SKM-1 (cell line): Measurements from ENCODE around the gene PAPPA.

Experiments used
- DNase-seq: peaks from one replicate; lab custom pipeline; 2025; ENCODE audit not compliant: unreplicated experiment; lab: John Stamatoyannopoulos, UW

Gene PAPPA

DNA sequence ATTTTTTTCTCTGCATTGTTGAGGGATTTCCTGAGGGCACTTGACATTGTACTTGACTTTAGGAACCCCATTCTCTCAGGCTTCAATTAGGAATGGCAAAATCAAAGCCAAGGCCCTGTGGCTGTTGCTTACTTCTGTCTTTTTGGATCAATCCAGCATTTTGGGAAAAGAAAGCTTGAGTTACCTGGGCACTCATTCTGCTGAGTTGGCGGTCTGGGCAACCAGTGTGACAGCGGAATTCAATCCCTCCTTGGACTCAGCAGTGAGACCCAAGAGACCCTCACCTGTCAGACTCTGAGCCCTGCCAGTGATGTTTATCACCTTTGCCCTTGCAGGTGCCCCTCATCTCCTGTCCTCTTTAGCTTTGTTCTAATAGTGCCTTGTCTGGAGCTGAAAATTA, 225.3 kb downstream of the PAPPA start:
- DNase-seq: no peak

DNA sequence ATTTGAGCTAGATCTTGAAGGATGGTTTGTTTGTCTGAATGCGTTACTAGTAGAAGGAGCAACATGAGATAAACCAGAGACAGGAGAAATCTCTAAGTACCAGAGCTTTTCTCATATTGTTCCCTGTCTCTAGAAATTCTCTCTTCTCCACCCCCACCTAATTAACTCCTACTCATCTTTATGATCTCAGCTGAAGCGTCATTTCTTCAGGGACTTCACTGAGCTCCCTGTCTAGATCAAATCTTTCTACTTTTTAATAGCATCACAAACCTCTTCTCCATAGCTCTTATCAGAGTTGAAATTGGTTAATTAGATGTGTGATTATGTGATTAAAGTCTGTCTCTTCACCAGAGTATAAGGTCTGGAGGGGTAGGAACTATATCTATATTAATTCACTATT, 226.2 kb downstream of the PAPPA start:
- no peak for DNase-seq

GRCh38 chr9:116380496-116380995, 227.0 kb downstream of the PAPPA start:
- DNase-seq: no peak

GRCh38 chr9:116381350-116381749, 227.8 kb downstream of the PAPPA start:
- no peak for DNase-seq

GRCh38 chr9:116382053-116382452, 228.5 kb downstream of the PAPPA start:
- DNase-seq: no peak

DNA sequence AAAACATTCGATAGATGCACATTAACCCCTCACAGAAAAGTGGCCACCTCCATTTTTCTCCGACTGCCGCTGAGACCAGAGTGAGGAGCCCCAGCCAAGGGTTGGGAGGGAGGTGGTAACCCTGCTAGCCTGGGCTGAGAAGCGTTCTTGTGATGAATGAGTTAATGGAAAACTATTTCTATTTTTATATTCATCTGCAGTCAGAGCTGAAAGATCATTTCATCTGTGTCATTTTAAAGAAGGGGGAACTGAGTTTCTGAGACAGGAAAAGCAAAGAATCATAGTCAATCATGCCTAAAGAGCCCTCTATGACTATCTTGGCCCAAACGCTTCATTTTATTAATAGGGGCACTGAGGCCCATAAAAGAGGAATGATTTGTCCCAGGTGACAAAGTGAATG, 229.5 kb downstream of the PAPPA start:
- no peak for DNase-seq

DNA sequence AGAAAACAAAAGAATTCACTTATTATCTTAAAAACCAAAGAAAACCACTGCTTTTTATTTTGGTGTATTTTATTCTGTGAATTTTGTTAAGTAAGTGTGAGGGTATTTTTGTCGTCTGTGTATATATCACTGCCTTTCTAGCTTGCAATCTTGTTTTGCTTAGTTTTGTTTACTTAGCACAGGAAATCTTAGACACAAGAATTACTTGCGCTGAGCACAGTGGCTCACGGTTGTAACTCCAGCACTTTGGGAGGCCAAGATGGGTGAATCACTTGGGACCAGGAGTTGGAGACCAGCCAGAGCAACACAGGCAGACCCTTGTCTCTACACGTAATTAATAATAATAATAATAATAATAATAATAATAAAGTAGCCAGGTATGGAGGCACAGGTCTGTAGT, 230.3 kb downstream of the PAPPA start:
- no peak for DNase-seq

DNA sequence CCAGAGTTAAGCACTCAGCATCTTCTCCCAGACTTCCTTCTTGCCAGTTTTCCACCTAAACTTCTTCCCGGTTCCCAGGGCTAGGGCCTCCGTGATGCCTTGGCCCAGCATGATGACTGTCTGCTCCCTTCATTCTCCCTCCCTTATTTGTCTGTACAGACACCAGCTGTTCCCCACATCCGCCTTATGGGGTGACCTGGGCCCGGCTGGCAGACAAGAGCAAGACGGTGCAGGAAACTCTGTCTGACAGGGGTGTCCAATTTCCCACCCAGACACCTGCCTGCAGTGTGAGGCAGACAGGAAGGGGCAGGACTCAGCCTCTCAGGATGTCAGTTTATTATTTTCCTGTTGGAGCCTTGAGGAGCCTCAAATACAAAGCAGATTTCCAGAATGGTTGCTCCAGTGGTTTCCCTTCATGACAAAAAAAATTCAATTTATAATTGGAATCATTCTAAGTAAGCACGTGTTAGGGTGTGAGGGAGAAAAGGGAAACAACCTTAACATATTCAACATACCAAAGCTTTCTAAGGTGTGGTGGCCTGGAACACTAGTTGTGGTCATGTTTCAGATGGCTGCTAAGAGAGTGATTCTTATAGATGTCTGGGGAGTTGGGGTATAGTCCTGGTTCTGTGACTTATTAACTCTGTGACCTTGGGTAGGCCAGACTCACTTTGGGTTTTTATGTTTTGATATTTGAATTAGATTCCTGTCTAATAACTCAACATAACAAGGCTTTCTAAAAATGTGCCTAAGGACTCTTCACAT, 234.5 kb downstream of the PAPPA start:
- DNase-seq: no peak

DNA sequence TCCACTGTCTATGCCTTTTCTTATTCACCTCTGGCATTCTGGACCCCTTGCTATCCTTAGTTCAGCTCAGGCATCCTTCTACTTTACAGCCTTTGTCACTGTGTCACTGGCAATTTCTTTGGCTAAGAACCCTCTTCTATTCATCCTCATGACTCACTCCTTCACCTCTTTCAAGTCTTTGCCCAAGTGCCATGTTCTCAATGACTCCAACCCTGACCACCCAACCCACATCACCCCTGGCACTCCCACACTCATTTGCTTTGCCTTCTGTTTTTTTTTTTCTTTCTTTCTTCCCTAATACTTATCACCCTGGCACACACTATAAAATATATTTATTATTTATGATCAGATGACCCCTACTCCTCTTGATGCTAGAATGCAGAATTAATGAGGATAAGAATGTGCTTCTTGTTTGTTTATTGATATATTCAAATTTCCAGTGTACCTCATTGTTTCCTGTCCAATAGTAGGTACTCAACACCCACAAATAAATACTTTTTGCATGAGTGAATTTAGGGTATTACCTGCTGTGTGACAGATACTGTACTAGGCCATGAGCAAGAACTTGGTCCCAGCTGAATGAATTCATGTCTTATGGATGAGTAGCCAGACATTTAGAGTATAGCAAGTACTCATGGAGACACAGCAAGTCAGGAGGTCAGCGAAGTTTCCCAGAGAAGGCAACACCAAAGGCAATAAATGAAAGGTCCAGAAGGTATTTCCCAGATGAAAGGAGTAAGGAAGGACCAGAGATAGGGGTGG, 236.1 kb downstream of the PAPPA start:
- DNase-seq: no peak

DNA sequence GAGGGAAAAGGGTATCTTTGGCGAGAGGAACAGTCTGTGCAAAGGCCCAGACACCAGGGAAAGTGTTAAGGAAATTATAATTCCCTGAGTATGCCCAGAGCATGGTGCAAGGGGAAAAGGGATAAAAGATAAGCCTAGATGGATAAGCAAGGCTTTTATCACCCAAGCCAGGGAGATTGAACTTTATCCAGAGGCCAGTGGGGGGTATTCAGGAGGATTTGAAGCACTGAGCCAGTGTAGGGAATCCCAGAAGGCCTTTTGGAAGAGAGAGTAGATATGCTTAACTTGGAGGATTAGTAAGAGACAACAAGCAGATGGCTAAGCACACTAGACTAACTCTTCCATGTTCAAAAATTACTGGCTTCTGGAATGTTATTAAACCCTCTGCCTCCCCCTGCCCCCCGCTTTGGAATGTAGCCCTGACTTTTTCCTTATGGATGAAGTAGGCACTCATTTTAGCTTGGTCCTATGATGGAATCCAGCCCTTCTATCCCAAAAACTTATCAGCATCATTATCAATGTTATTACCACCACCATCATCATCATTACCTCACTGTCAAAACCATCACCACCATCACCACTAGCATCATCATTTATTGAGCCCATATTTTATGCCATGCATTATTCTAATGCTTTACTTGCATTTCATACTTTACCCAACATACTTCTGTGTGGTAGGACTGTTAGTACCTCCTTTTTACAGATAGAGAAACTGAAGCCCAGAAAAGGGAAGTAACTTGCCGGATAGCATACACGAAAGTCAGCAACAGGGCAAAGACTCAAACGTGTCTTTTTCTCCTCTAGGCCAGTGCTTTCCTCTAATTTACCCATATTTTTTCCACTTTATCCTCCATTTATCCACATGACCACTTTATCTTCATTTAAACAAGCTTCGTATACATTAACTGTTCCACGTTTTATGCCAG, 237.0 kb downstream of the PAPPA start:
- DNase-seq: no peak

DNA sequence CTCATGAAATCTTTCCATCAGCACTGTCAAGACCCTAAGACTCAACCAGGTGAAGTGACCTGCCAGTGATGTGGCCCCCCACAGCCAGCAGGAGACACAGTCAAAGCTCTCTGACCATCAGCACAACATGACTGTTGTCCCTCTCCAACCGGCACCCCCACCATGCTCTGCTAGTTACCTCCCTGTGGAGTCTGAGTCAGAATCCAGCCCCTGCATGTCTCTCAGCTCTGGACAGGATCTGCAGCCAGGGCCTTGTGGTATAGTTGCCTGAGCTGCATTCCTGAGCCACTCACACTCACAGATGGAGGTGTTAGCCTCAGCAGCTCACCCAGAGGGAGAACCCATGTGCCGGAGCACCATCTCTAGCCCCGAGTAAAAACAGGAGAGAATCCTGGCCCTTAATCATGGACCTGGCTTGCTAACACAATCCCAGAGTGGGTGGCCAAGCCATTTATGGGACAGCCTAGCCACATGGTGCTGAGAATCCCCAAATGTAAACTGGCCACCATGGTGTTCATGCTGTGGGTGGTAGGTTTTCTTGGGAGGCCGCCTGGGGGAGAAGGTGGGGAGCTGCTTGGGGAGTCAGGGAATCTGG, 237.8 kb downstream of the PAPPA start:
- DNase-seq: no peak

DNA sequence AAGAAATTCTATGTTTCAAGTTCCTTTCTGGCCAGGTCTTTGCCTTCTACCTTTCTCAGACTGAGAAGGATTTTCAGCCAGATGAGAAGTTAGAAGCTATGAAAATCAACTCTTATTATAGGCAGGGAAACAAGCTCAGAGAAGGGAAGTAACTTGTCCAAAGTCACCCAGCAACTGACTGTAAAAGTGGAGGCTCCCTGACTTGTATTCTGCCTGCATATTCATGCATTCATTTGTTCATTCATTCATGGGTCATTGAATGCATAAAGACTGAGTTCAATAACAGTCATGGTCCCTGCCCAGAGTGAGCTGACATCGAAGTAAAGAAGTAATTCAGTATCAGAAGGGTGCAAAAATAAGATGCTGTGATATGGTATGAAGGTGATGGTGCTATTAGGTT, 239.6 kb downstream of the PAPPA start:
- no peak for DNase-seq

DNA sequence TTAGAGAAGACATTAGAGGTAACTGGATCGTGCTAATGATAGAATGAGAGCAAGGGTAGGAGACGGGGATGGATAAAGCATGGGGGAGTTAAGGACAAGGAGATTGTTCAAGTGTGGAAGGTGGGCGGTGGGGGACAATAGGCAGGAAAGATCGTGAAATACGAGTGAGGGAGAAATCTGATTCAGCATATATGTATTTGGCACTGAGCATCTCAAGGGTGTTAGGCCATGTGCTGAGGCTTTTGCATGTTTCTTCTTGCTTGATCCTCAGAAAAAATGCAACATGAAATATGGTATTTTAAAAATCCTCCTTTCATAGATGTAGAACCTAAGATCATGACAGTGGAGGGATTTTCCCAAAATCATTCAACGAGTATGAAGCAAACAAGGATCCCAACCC, 240.5 kb downstream of the PAPPA start:
- DNase-seq: no peak

DNA sequence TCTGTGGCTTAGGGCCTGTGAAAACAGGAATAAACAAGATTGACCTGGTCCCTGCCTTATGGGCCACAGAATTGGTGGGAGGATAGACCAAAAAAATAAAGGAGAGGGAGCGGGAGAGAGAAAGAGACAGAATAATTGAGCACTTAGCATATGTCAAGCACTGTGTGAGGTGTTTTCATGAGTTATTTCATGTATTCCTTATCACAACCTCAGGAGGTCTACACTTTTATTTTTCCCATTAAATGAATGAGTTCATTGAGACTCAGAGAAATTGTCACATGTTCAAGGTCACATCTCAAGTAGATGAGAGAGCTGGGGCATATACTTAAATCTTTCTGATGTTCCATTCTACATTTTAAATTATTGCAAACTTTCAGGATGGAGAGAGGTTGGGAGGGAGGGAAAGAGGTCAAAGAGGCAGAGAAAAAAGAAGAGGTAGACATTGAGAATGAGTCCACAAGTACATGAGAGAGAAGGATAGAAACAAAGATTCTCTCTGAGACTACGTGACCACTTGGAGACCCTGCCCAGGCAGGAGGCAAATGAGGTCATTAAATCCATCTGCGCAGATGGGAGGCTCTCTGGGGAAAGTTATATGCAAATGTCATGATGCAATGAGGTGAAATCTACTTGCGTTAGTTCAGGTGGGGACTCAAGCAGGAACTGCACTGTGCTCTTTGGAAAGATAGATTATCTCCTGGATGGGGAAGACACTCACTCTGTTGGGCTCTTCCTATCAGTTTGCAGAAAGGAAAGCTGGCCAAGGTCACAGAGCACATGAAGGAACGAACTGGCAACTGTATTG, 241.5 kb downstream of the PAPPA start:
- DNase-seq: no peak

- no peak for DNase-seq
Measured at GRCh38 chr9:116395699-116396037, 242.1 kb downstream of the PAPPA start.

DNA sequence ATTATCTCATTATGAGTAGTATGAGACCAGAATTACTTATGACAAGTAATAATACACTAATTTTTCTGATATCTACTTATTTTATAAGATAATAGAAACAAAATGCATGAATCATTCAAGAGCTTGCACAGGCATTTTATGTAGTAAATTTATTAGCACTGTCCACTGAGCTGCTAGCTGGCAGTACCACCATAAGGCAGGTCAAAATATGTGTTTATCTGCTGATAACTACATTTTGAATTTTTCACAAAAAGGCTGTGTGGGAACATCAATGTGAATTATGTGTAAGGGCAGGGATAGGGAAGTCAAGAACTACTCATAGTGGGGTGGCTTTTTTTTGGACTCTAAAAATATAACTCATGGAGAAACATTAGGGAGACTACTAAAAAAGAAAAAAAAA, 249.6 kb downstream of the PAPPA start:
- DNase-seq: no peak

- no peak for DNase-seq
Measured at GRCh38 chr9:116404228-116404627, 250.6 kb downstream of the PAPPA start.

DNA sequence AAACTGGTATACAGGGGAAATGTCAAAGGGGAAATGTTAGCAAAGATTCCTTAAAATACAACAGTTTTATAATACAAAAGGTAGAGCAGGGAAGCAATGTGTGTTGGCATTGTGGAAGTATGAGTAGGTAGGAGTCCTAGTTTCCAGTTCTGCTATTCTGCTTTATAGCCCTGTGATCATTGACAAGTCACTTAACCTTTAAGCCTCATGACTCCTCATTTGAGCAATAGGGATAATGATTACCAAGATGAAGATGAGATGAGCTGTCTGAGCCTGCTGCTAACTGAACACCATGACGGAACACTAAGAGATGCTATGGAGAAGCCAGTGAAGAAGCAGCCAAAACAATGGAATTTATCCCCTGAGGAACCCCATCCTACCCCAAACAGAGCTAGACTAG, 251.7 kb downstream of the PAPPA start:
- DNase-seq: no peak

- no peak for DNase-seq
Measured at GRCh38 chr9:116406469-116406868, 252.9 kb downstream of the PAPPA start.

DNA sequence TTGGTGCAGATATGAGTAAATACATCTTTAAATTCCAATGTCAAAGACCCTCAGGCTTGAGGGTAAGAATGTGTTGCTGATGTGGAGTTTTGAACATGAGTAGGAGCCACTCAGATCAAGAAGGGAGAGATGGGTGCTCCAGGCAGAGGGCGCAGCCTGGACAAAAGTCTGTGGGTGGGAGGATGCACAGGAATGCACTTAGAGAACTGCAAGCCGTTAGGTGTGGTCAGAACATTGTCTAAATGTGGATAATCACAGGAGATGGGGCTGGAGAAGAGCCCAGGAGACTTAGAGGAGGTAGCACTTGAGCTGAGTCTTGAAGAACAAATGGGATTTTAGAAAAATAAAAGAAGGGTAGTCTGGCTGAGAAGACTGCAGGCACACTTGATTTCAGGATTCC, 255.5 kb downstream of the PAPPA start:
- DNase-seq: no peak
